Osteoblast (primary cell): Measurements from ENCODE around the gene FAM222B. TPM values are rescaled to one million over a fixed set of nuclear protein-coding genes. Genes with fewer than 3 reads are reported as not detected.
"Not testable (repeated sequence)": the region's sequence is repeated elsewhere in the genome, so short reads cannot be mapped to it uniquely, and the experiment has no call there.

ENCODE experiments used
- DNase-seq: peaks from one replicate; pipeline ENCODE4 v3.0.0; 2011; ENCODE audit warnings: low spot score, mixed read lengths; ENCODE audit not compliant: insufficient read length; ENCODE audit errors: missing footprints
- H2AFZ ChIP-seq: 2 replicates; pipeline ENCODE4 v1.6.0; 2011; ENCODE audit warnings: mild to moderate bottlenecking, low read length
- H3K27ac ChIP-seq: 2 replicates; pipeline ENCODE4 v1.5.1; 2011; ENCODE audit warnings: mild to moderate bottlenecking, low read depth, low read length, moderate library complexity
- H3K27me3 ChIP-seq: 2 replicates; pipeline ENCODE4 v1.6.0; 2012; ENCODE audit warnings: mild to moderate bottlenecking, control low read depth, inconsistent platforms, low read length, moderate library complexity; ENCODE audit not compliant: insufficient read depth
- H3K36me3 ChIP-seq: 2 replicates; pipeline ENCODE4 v1.5.1; 2011; ENCODE audit warnings: mild to moderate bottlenecking, low read length, control low read depth, moderate library complexity; ENCODE audit not compliant: insufficient read depth
- H3K4me1 ChIP-seq: 2 replicates; pipeline ENCODE4 v1.5.1; 2011; ENCODE audit warnings: mild to moderate bottlenecking, low read length, control low read depth, moderate library complexity; ENCODE audit not compliant: insufficient read depth
- H3K4me2 ChIP-seq: 2 replicates; pipeline ENCODE4 v1.6.0; 2011; ENCODE audit warnings: mild to moderate bottlenecking, low read length; ENCODE audit not compliant: insufficient read depth
- H3K4me3 ChIP-seq: fragments of 200-600 bp; sonication (generic); 3 replicates; pipeline ENCODE4 v1.5.1; 2012; ENCODE audit warnings: mild to moderate bottlenecking, low read length, inconsistent platforms; ENCODE audit not compliant: insufficient read depth
- H3K79me2 ChIP-seq: 2 replicates; pipeline ENCODE4 v1.6.0; 2012; ENCODE audit warnings: mild to moderate bottlenecking, low read length, control low read depth, inconsistent platforms; ENCODE audit not compliant: insufficient read depth
- H3K9me3 ChIP-seq: 2 replicates; pipeline ENCODE4 v1.5.1; 2011; ENCODE audit warnings: low read depth, low read length, control low read depth
- H4K20me1 ChIP-seq: 2 replicates; pipeline ENCODE4 v1.6.0; 2012; ENCODE audit warnings: mild to moderate bottlenecking, low read length, control low read depth; ENCODE audit not compliant: insufficient read depth
- total RNA-seq: library from RNA; depleted of rRNA; stranded (reverse); fragments of >200 nt; gene quantifications from 2 replicates; pipeline ENCODE4 v1.2.3, GENCODE V29; 2012
- TF ChIP-seq, protein P1 (sequence below): IDR thresholded peaks from 2 replicates; pipeline ENCODE4 v1.5.1; 2011; ENCODE audit warnings: mild to moderate bottlenecking, low read depth, low read length, moderate library complexity; ENCODE audit errors: extremely low read depth

FAM222B gene
- total RNA-seq, 1 donor, result 5.1 TPM

GRCh38 chr17:28792877-28793661 lies 49.5 kb downstream of the FAM222B start:
- DNase-seq, result peak; percentile 46
- Histone ChIP-seq H3K79me2 (peaks cover 82% of the 10 kb centered on the region), H3K9me3 (no peaks in the 10 kb centered on the region), H3K4me3 (no peak overlapping the region), H2AFZ (no peak overlapping the region), H4K20me1 (peaks cover 34% of the 10 kb centered on the region), H3K36me3 (no peaks in the 10 kb centered on the region), H3K4me1 (no peaks in the 10 kb centered on the region), H3K4me2 (no peak overlapping the region), H3K27me3 (no peaks in the 10 kb centered on the region), H3K27ac (no peak overlapping the region)
- TF ChIP-seq, protein P1, sequence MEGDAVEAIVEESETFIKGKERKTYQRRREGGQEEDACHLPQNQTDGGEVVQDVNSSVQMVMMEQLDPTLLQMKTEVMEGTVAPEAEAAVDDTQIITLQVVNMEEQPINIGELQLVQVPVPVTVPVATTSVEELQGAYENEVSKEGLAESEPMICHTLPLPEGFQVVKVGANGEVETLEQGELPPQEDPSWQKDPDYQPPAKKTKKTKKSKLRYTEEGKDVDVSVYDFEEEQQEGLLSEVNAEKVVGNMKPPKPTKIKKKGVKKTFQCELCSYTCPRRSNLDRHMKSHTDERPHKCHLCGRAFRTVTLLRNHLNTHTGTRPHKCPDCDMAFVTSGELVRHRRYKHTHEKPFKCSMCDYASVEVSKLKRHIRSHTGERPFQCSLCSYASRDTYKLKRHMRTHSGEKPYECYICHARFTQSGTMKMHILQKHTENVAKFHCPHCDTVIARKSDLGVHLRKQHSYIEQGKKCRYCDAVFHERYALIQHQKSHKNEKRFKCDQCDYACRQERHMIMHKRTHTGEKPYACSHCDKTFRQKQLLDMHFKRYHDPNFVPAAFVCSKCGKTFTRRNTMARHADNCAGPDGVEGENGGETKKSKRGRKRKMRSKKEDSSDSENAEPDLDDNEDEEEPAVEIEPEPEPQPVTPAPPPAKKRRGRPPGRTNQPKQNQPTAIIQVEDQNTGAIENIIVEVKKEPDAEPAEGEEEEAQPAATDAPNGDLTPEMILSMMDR, result no peak

DNA sequence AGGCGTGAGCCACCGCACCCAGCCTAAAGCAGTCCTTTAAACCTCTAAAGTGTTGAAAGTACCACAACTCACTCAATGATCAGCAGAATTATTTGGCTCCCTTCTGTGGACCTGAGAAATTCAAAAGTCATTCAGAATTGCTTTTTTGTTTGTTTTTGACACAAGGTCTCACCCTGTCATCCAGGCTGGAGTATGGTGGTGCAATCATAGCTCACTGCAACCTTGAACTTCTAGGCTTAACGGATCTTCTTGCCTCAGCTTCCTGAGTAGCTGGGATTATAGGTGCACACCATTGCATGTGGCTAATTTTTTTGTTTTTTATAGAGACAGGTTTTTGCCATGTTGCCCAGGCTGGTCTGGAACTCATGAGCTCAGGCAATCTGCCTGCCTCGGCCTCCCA lies 54.5 kb downstream of the FAM222B start:
- TF ChIP-seq, protein P1, result no peak
- H4K20me1 ChIP-seq, result peaks cover 18% of the 10 kb centered on the region

DNA sequence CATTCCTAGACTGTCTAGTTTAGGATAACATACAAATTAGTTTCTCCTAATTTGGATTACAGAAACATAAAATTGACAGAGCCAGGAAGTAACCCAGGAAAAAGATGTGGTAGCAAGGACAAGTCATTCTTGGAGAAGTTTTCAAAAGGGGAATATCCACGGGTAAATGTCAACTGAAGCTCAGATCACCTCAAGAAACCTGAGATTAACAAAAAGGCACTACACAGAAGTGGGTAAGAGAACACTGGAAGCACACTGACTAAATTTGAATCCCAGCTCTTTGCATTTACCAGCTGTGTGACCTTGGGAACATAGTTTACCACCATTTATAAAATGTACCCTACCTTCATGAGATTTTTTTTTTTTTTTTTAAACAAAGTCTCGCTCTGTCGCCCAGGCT lies 59.4 kb downstream of the FAM222B start:
- H3K27ac ChIP-seq, result no peak overlapping the region
- no peak overlapping the region for H3K4me2 ChIP-seq
- TF ChIP-seq, protein P1, result no peak
- H3K36me3 ChIP-seq, result no peaks in the 10 kb centered on the region
- DNase-seq, result no peak
- H3K27me3 ChIP-seq, result no peaks in the 10 kb centered on the region
- no peak overlapping the region for H3K4me3 ChIP-seq
- no peaks in the 10 kb centered on the region for H3K4me1 ChIP-seq
- H4K20me1 ChIP-seq, result peaks cover 15% of the 10 kb centered on the region
- H2AFZ ChIP-seq, result no peak overlapping the region
- H3K9me3 ChIP-seq, result no peaks in the 10 kb centered on the region
- H3K79me2 ChIP-seq, result peaks cover 52% of the 10 kb centered on the region

More for the DNA sequence above, 54.5 kb downstream of the FAM222B start:
- Histone ChIP-seq H3K27me3 (no peaks in the 10 kb centered on the region), H3K36me3 (no peaks in the 10 kb centered on the region), H3K4me1 (no peaks in the 10 kb centered on the region), H3K4me2 (no peak overlapping the region), H2AFZ (no peak overlapping the region), H3K4me3 (no peak overlapping the region), H3K9me3 (no peaks in the 10 kb centered on the region), H3K27ac (no peak overlapping the region), H3K79me2 (peaks cover 53% of the 10 kb centered on the region)
- DNase-seq, result no peak

GRCh38 chr17:28779601-28780000 lies 63.0 kb downstream of the FAM222B start:
- H3K4me2 ChIP-seq, H3K4me1 ChIP-seq, H3K9me3 ChIP-seq, H3K27ac ChIP-seq, DNase-seq, H3K4me3 ChIP-seq, H3K36me3 ChIP-seq, H3K27me3 ChIP-seq, H2AFZ ChIP-seq: not testable (repeated sequence)
- peaks cover 15% of the 10 kb centered on the region for H4K20me1 ChIP-seq
- peaks cover 59% of the 10 kb centered on the region for H3K79me2 ChIP-seq
